K562 (cell line): ENCODE measurements around the gene GRB2. TPM values are rescaled to one million over a fixed set of nuclear protein-coding genes. Genes with fewer than 3 reads are reported as not detected.

Source experiments
- ATF7 ChIP-seq: fragments of 450-650 bp; IDR thresholded peaks from 2 replicates; pipeline ENCODE4 v1.7.1; 2014; ENCODE audit warnings: mild to moderate bottlenecking, moderate library complexity
- BRD4 ChIP-seq: fragments of 200-600 bp; sonication (generic); IDR thresholded peaks from 2 replicates; pipeline ENCODE4 v1.6.1; 2017; ENCODE audit warnings: inconsistent platforms
- BRF2 ChIP-seq: IDR thresholded peaks from 3 replicates; pipeline ENCODE4 v1.6.1; 2011; ENCODE audit warnings: borderline replicate concordance, mild to moderate bottlenecking; ENCODE audit not compliant: insufficient read length, insufficient read depth
- E2F4 ChIP-seq: sonication (generic); formaldehyde crosslinking; IDR thresholded peaks from 2 replicates; pipeline ENCODE4 v1.8.0; 2022; ENCODE audit warnings: mild to moderate bottlenecking, low read depth, missing genetic modification reagents
- HDAC3 ChIP-seq: fragments of 450-650 bp; IDR thresholded peaks from 2 replicates; pipeline ENCODE4 v1.6.1; 2018; ENCODE audit warnings: borderline replicate concordance, mild to moderate bottlenecking, moderate library complexity; ENCODE audit not compliant: partially characterized antibody
- HMGXB4 ChIP-seq: sonication (generic); formaldehyde crosslinking; IDR thresholded peaks from 2 replicates; pipeline ENCODE4 v1.8.1; 2023; ENCODE audit warnings: mild to moderate bottlenecking, missing genetic modification reagents
- VEZF1 ChIP-seq: fragments of 200-800 bp; sonication (Bioruptor generic); IDR thresholded peaks from 2 replicates; pipeline ENCODE4 v1.6.1; 2017; ENCODE audit warnings: missing genetic modification characterization, missing compliant biosample characterization
- ZNF239 ChIP-seq: fragments of 250-450 bp; sonication (Bioruptor Pico); IDR thresholded peaks from 2 replicates; pipeline ENCODE4 v1.4.0; 2020; ENCODE audit warnings: mild to moderate bottlenecking
- ZNF79 ChIP-seq: fragments of 250-450 bp; sonication (Bioruptor Pico); IDR thresholded peaks from 2 replicates; pipeline ENCODE4 v1.4.0; 2020; ENCODE audit warnings: low read depth, mild to moderate bottlenecking, moderate library complexity
- polyA plus RNA-seq, 8 experiments: library from polyadenylated mRNA; depleted of rRNA in 4 of 8; stranded (reverse) in 5 of 8; unstranded in 3 of 8; fragments of >200 nt; fragmentation: Nextera tagmentation in 2 of 8; fragmentation: Illumina TruSeq in 1 of 8; extraction: Ambion mirVana in 2 of 8; extraction: Trizol in 1 of 8; gene quantifications; 2 replicates each; pipeline versions ENCODE4 v1.2.1 to v1.2.3, GENCODE V29; 2011 to 2014; ENCODE audit warnings: inconsistent platforms in 1 of 8, missing spikeins in 1 of 8
- total RNA-seq, 7 experiments: library from RNA; depleted of rRNA in 6 of 7; stranded (reverse); fragments of >200 nt in 6 of 7; fragmentation: Illumina TruSeq in 2 of 7; extraction: Trizol in 2 of 7; gene quantifications; 2 replicates each; pipeline versions ENCODE4 v1.2.1 to v1.2.3, GENCODE V29; 2011 to 2021; ENCODE audit warnings: low replicate concordance in 1 of 7
- TF ChIP-seq, protein P1 (sequence below): fragments of 150-350 bp; IDR thresholded peaks from 2 replicates; pipeline ENCODE4 v1.6.1; 2014; ENCODE audit warnings: low read depth, mild to moderate bottlenecking, low read length, borderline replicate concordance
- TF ChIP-seq, protein P2 (sequence below): sonication (generic); formaldehyde crosslinking; IDR thresholded peaks from 2 replicates; pipeline ENCODE4 v1.8.0; 2022; ENCODE audit warnings: missing genetic modification reagents, mild to moderate bottlenecking, borderline replicate concordance
- TF ChIP-seq, protein P3 (sequence below): sonication (generic); formaldehyde crosslinking; IDR thresholded peaks from 2 replicates; pipeline ENCODE4 v1.8.1; 2023; ENCODE audit warnings: mild to moderate bottlenecking, missing genetic modification reagents

GRB2 gene
- total and polyA plus RNA-seq, 9 of the 15 experiments (the other 6 are each of a cell fraction or from before 2014, with no cell fraction given): 57.2 to 136 (median 84.8) TPM

DNA sequence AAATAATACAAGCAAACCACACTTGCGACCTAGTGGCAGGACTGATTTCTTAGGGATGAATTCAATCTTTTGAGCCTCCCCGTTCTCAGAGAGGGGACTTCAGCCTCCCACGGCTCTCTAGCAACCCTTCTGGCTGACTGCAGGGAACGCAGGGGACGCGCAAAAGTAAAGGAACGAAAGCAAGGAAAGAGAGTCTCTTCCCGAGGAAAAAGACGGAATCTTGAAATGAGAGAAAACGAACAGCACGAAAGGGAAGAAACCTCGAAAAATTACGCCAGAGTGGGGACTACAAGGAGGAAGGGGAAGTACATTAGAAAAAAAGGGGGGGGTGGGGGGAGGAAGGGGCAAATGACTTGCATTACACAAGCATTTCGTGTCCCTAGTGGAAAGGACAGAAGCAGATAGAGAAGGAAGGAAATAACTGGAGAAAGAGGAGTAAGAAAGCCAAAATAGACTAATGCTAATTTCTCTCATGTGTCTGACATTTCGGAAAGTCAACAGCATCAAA is 1.2 kb downstream of the GRB2 start (continued):
- peak; percentile 28; the same call in 1 of the 2 replicates for TF ChIP-seq ATF7
- TF ChIP-seq BRF2: no peak
- no peak for TF ChIP-seq ZNF79 (CRISPR knock-in tag)
- no peak for TF ChIP-seq E2F4
- no peak for TF ChIP-seq HDAC3
- no peak for TF ChIP-seq ZNF239 (CRISPR knock-in tag)
- TF ChIP-seq, protein P1, sequence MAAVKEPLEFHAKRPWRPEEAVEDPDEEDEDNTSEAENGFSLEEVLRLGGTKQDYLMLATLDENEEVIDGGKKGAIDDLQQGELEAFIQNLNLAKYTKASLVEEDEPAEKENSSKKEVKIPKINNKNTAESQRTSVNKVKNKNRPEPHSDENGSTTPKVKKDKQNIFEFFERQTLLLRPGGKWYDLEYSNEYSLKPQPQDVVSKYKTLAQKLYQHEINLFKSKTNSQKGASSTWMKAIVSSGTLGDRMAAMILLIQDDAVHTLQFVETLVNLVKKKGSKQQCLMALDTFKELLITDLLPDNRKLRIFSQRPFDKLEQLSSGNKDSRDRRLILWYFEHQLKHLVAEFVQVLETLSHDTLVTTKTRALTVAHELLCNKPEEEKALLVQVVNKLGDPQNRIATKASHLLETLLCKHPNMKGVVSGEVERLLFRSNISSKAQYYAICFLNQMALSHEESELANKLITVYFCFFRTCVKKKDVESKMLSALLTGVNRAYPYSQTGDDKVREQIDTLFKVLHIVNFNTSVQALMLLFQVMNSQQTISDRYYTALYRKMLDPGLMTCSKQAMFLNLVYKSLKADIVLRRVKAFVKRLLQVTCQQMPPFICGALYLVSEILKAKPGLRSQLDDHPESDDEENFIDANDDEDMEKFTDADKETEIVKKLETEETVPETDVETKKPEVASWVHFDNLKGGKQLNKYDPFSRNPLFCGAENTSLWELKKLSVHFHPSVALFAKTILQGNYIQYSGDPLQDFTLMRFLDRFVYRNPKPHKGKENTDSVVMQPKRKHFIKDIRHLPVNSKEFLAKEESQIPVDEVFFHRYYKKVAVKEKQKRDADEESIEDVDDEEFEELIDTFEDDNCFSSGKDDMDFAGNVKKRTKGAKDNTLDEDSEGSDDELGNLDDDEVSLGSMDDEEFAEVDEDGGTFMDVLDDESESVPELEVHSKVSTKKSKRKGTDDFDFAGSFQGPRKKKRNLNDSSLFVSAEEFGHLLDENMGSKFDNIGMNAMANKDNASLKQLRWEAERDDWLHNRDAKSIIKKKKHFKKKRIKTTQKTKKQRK: no peak
- TF ChIP-seq VEZF1 (CRISPR knock-in tag): peak; percentile 94
- no peak for TF ChIP-seq HMGXB4 (CRISPR knock-in tag)
- no peak for TF ChIP-seq BRD4
- TF ChIP-seq, protein P2, sequence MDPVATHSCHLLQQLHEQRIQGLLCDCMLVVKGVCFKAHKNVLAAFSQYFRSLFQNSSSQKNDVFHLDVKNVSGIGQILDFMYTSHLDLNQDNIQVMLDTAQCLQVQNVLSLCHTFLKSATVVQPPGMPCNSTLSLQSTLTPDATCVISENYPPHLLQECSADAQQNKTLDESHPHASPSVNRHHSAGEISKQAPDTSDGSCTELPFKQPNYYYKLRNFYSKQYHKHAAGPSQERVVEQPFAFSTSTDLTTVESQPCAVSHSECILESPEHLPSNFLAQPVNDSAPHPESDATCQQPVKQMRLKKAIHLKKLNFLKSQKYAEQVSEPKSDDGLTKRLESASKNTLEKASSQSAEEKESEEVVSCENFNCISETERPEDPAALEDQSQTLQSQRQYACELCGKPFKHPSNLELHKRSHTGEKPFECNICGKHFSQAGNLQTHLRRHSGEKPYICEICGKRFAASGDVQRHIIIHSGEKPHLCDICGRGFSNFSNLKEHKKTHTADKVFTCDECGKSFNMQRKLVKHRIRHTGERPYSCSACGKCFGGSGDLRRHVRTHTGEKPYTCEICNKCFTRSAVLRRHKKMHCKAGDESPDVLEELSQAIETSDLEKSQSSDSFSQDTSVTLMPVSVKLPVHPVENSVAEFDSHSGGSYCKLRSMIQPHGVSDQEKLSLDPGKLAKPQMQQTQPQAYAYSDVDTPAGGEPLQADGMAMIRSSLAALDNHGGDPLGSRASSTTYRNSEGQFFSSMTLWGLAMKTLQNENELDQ (CRISPR knock-in tag): no peak
- TF ChIP-seq, protein P3, sequence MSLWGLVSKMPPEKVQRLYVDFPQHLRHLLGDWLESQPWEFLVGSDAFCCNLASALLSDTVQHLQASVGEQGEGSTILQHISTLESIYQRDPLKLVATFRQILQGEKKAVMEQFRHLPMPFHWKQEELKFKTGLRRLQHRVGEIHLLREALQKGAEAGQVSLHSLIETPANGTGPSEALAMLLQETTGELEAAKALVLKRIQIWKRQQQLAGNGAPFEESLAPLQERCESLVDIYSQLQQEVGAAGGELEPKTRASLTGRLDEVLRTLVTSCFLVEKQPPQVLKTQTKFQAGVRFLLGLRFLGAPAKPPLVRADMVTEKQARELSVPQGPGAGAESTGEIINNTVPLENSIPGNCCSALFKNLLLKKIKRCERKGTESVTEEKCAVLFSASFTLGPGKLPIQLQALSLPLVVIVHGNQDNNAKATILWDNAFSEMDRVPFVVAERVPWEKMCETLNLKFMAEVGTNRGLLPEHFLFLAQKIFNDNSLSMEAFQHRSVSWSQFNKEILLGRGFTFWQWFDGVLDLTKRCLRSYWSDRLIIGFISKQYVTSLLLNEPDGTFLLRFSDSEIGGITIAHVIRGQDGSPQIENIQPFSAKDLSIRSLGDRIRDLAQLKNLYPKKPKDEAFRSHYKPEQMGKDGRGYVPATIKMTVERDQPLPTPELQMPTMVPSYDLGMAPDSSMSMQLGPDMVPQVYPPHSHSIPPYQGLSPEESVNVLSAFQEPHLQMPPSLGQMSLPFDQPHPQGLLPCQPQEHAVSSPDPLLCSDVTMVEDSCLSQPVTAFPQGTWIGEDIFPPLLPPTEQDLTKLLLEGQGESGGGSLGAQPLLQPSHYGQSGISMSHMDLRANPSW (CRISPR knock-in tag): no peak
